Kidney epithelial cell (primary cell): Measurements from ENCODE around the gene CAPN11. TPM values are rescaled to one million over a fixed set of nuclear protein-coding genes. Genes with fewer than 3 reads are reported as not detected.
"Not testable (repeated sequence)": the region's sequence is repeated elsewhere in the genome, so short reads cannot be mapped to it uniquely, and the experiment has no call there.

Experiments used
- DNase-seq: peaks from one replicate; pipeline ENCODE4 v3.0.0-alpha.2; 2010; ENCODE audit warnings: low read depth
- H3K27me3 ChIP-seq: 2 replicates; pipeline ENCODE4 v1.6.0; 2011; ENCODE audit warnings: low read length; ENCODE audit not compliant: control insufficient read depth, insufficient read depth
- H3K36me3 ChIP-seq: 2 replicates; pipeline ENCODE4 v1.5.1; 2011; ENCODE audit warnings: low read length; ENCODE audit not compliant: control insufficient read depth, insufficient read depth
- H3K4me3 ChIP-seq: 2 replicates; pipeline ENCODE4 v1.5.1; 2011; ENCODE audit warnings: low read depth, mild to moderate bottlenecking, control low read depth, low read length
- total RNA-seq: library from RNA; depleted of rRNA; stranded (reverse); fragments of >200 nt; gene quantifications from 2 replicates; pipeline ENCODE4 v1.2.3, GENCODE V29; 2015
- TF ChIP-seq, protein P1 (sequence below): IDR thresholded peaks from 2 replicates; pipeline ENCODE4 v1.5.1; 2011; ENCODE audit warnings: mild to moderate bottlenecking, moderate library complexity, low read length, control low read depth, inconsistent platforms; ENCODE audit not compliant: insufficient read depth, poor library complexity, severe bottlenecking

The CAPN11 gene
- total RNA-seq, 1 donor from 2014 or later, result not detected

DNA sequence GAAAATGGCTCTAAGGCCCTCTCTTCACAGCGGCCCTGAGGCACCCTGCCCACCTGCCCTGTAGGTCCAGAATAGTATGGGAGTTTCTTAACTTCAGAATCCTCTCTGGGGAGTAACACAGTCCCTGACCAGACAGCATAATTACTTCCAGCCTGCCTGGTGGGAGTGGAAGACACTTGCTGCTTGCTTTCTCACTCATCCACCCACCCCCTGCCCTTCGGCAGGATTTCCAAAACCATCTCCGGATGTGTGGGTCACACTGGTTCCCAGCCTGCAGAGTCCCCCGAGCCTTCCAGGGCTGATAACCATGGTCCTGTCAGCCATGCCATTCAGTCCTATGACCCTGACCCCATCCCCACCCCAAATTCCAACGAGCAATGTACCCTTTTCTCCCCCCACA lies 70.2 kb downstream of the CAPN11 start:
- no peak for DNase-seq
- H3K27me3 ChIP-seq, result no peaks in the 10 kb centered on the region
- H3K4me3 ChIP-seq, result no peak overlapping the region
- H3K36me3 ChIP-seq, result peaks cover 1% of the 10 kb centered on the region
- TF ChIP-seq, protein P1, sequence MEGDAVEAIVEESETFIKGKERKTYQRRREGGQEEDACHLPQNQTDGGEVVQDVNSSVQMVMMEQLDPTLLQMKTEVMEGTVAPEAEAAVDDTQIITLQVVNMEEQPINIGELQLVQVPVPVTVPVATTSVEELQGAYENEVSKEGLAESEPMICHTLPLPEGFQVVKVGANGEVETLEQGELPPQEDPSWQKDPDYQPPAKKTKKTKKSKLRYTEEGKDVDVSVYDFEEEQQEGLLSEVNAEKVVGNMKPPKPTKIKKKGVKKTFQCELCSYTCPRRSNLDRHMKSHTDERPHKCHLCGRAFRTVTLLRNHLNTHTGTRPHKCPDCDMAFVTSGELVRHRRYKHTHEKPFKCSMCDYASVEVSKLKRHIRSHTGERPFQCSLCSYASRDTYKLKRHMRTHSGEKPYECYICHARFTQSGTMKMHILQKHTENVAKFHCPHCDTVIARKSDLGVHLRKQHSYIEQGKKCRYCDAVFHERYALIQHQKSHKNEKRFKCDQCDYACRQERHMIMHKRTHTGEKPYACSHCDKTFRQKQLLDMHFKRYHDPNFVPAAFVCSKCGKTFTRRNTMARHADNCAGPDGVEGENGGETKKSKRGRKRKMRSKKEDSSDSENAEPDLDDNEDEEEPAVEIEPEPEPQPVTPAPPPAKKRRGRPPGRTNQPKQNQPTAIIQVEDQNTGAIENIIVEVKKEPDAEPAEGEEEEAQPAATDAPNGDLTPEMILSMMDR, result no peak

- TF ChIP-seq, protein P1, result no peak
- peaks cover 1% of the 10 kb centered on the region for H3K36me3 ChIP-seq
- H3K27me3 ChIP-seq, result no peaks in the 10 kb centered on the region
- H3K4me3 ChIP-seq, result no peak overlapping the region
- no peak for DNase-seq
These were observed 70.9 kb downstream of the CAPN11 start for GRCh38 chr6:44229376-44230033.

DNA sequence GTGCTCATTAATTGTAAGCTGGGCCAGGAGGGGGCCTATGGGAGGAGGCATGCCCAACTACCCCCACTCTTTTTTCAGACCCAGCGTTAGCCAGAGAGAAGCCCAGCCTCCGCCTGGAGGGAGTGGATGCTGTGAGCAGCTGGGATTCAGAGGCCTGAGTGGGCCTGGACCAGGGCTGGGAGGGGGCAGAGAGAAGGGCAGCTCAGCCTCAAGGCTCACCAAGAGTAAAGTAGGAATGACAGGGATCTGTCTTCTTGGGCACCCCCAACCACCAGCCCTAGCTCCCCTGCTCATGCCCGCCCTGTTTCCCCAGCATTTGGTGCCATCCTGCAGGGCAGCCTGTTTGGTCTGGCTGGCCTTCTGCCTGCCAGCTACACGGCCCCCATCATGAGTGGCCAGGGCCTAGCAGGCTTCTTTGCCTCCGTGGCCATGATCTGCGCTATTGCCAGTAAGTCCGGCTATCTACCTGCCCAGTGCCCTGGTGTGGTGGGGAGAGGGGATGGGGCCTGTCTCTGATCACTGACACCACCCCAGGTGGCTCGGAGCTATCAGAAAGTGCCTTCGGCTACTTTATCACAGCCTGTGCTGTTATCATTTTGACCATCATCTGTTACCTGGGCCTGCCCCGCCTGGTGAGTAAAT lies 71.5 kb downstream of the CAPN11 start:
- DNase-seq, result no peak
- TF ChIP-seq, protein P1, result no peak
- H3K4me3 ChIP-seq, result no peak overlapping the region
- H3K27me3 ChIP-seq, result no peaks in the 10 kb centered on the region
- peaks cover 1% of the 10 kb centered on the region for H3K36me3 ChIP-seq

GRCh38 chr6:44231426-44231825 lies 72.8 kb downstream of the CAPN11 start:
- not testable (repeated sequence) for H3K4me3 ChIP-seq, H3K36me3 ChIP-seq

DNA sequence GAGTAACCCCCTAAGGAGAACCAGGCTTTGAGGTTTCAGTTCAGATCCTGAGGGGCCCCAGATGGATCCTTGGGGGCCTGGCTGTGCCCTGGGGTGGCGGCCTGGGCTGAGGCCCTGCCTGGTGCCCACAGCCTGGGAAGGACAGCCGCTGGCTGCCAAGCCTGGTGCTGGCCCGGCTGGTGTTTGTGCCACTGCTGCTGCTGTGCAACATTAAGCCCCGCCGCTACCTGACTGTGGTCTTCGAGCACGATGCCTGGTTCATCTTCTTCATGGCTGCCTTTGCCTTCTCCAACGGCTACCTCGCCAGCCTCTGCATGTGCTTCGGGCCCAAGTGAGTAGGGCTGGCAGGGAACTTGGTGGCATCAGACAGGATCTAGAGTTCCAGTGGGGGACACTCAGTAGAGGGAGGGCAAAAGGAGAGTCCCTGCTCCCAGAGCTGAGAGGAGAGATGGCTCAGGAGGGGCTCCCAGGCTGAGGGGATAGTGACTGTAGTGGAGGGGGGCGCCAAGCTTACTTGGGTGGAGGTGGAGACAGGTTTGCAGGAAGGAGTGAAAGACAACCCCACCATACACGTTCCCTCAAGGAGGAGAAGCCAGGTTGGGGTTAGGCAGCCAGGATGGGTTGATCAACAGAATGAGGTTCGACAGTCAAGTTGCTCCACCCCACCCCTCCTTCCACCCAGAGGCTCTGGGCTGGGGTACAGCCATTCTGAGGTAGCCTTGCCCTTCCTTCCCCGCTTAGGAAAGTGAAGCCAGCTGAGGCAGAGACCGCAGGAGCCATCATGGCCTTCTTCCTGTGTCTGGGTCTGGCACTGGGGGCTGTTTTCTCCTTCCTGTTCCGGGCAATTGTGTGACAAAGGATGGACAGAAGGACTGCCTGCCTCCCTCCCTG lies 74.3 kb downstream of the CAPN11 start:
- TF ChIP-seq, protein P1, result no peak
- DNase-seq, result no peak
- Histone ChIP-seq H3K27me3 (no peaks in the 10 kb centered on the region), H3K4me3 (no peak overlapping the region), H3K36me3 (peaks cover 1% of the 10 kb centered on the region)

More at GRCh38 chr6:44231426-44231825, 72.8 kb downstream of the CAPN11 start:
- not testable (repeated sequence) for DNase-seq, H3K27me3 ChIP-seq

DNA sequence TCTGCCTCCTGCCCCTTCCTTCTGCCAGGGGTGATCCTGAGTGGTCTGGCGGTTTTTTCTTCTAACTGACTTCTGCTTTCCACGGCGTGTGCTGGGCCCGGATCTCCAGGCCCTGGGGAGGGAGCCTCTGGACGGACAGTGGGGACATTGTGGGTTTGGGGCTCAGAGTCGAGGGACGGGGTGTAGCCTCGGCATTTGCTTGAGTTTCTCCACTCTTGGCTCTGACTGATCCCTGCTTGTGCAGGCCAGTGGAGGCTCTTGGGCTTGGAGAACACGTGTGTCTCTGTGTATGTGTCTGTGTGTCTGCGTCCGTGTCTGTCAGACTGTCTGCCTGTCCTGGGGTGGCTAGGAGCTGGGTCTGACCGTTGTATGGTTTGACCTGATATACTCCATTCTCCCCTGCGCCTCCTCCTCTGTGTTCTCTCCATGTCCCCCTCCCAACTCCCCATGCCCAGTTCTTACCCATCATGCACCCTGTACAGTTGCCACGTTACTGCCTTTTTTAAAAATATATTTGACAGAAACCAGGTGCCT lies 75.0 kb downstream of the CAPN11 start:
- Histone ChIP-seq H3K4me3 (no peak overlapping the region), H3K27me3 (no peaks in the 10 kb centered on the region), H3K36me3 (peaks cover 1% of the 10 kb centered on the region)
- no peak for DNase-seq
- TF ChIP-seq, protein P1, result no peak
